Iris pigment epithelial cell (primary cell): ENCODE data around the gene FUCA1.
"Not testable (repeated sequence)": the region's sequence is repeated elsewhere in the genome, so short reads cannot be mapped to it uniquely, and the experiment has no call there.

ENCODE experiments used
- DNase-seq: peaks from one replicate; pipeline ENCODE4 v3.0.0-alpha.2; 2011; ENCODE audit warnings: low read depth

Gene FUCA1

DNA sequence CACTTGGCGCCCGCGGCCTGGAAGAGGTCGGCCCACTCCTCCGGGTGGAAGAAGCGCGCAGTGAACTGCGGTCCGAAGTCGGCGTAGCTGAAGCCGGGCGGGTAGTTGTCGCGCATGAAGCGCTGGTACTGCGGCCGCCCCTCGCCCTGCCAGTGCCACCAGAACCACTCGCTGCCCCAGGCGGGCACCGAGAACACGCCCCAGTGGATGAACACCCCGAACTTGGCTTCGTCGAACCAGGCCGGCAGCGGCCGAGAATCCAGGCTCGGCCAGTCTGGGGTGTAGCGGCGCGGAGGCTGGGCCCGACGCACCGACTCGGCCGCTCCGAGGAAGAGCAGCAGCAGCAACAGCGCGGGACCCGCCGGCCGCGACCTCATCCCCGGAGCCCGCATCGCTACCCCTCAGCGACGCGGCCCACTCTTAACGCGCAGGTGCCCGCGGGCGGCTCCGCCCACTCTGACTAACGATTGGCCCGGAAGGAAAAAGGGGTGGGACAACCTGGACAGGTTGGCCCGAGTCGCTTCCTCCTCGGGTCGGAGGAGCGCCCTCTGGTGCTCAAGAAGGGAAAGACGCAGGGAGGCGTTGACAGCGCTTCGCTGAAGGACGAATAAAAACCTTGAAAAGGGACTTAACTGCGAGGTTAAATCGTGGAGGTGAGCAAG, at the start of gene FUCA1:
TSS of gene FUCA1 (minus strand) at position 396 of the 662 bp plus-strand sequence. CDS start at position 392, 4 bp downstream.
- peak; percentile 80 for DNase-seq

DNA sequence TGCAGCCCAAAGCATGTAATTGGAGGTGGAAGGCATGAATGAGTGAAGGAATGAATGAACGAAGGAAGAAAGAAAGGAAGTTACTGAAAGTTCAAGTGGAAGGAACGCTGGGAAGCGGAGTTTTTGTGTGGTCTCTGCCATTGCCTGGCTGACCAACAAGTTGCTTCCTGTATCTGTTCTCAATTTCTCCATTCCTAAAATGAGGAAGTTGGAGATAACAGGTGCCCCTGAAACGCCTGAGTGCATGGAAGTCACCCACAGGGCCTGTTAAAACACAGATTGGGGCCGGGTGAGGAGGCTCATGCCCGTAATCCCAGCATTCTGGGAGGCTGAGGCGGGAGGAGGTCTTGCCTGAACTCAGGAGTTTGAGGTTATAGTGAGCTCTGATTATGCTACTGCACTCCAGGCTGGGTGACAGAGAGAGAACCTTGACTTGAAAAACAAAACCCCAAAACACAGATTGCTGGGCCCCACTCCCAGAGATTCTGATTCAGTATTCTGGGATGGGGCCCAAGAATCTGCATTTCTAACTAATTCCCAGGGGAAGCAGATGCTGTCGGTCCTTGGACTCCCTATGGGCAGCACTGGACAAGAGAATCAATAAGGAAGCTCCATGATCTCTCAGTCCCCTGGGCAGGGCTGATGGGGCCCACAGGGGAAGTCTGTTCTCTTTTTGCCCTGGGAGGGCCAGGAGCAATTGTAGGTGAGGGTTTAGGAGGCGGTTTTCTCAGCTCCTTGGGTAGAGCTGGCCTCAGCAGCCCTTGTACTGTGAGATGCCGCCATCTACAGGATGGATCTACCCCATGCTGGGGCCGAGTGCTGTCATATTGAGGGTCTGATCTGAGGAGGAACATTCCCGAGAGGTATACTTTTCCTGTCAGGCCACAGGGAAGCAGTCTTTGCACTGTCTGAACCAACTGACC, 48.4 kb upstream of the FUCA1 start:
- DNase-seq: peak; percentile 67

DNA sequence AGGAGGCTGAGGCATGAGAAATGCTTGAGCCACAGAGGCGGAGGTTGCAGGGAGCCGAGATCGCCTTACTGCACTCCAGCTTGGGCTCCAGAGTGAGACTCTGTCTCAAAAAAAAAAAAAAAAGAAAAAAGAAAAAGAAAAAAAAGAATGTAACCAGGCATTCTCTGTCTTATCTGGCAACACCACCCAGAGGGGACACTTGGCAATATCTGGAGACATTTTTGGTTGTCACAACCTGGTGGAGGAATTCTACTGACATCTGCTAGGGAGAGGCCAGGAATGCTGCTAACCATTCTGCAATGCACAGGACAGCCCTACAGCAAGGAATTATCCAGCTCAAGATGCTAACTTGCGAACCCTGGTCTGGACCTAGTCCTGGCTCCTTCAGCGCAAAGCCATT, 47.4 kb upstream of the FUCA1 start:
- DNase-seq: no peak

DNA sequence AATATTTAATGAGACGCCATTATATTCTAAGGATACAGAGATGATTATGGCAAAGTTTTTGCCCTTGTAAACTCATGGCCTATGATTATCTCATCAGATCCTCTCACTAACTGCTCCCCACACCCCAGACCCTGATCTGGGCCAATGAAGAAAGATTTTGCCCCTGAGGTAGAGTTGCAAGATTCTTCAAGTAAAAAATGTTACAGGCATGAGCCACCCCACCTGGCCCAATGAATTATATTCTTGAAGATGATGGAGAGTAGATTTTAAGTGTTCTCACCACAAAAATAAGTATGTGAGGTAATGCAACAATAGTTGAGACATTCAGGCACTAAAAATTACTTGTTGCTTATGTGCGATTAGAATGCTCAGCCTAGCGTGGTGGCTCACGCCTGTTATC, 46.8 kb upstream of the FUCA1 start:
- DNase-seq: no peak

DNA sequence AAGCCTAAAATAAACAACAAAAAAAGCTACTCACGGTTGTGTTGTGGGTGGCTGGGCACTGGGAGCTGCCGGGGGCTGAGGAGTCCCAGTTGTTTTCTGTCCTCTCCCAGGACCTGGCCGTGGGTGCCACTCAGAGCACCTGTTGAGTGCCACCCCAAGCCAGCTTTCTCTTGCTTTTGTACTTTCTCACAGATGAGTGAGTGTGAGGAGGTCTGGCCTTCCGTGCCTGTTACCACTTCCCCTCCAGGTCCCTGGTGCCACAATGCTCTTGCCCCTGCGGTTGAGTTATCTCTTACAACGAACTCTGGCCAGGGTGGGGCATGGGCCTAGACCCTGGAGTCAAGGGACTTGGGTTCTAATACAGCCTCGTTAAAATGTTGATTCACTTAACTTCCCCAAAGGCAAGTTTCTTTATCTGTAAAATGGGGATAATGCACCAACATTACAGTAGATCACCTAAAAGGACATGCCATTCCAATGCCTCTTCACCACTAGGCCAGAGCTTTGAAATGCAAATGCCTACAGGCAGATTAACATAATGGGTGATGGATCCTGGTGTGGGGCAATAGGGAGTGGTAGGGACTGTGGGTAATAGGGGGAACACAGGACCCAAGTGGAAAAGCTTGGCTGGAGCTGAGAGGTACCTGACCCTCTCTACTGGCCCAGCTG, 45.3 kb upstream of the FUCA1 start, which contains the start of gene CNR2:
TSS of gene CNR2 (minus strand) at position 151 of the 669 bp plus-strand sequence. CDS start 37,745 bp downstream, outside the sequence.
- DNase-seq: no peak

DNA sequence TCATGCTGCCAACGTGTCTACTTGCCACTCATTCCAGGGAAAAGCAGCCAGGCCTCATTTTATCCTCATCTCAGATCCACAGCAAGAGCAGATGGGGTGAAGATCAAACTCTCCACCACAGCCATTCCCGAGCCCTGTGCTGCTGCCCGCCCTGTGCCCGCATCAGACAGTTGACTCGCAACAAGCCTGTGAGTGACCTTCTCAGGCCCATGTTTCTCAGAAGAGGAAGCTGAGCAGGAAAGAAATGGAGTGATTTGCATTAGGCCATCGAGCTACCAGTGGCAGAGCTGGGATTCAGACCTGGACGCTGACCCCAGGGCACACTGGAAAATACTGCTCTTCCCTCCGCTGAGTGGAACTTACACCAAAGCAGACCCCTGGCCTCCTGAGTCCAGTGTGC, 43.8 kb upstream of the FUCA1 start:
- no peak for DNase-seq

DNA sequence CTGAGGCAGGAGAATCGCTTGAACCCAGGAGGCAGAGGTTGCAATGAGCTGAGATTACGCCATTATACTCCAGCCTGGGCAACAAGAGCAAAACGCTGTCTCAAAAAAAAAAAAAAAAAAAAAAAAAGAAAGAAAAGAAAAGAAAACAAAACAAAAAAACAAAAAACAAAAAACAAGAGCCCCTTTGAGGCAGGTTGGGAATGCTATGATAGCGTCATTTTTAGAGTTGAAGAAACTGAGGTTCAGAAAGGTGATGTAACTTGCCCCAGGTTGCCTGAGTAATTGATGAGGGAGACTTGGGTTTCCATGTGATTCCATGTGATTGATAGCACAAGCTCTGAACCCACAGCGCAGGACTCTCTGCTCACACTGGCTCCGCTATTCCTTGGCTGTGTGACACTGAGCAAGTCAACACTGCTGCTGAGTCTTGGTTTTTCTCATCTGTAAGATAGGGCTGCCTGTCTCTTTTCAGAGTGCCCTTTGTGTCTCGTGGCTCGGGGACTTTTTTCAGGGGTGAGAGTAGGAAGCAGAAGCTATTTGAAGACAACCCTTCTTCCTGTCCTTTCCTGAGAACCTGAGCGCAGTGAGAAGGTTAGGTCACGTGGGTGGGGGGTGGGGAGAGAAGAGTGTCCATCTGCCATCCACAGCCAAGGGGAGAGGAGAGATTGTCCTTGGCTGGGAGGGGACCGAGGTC, 42.6 kb upstream of the FUCA1 start:
- no peak for DNase-seq

DNA sequence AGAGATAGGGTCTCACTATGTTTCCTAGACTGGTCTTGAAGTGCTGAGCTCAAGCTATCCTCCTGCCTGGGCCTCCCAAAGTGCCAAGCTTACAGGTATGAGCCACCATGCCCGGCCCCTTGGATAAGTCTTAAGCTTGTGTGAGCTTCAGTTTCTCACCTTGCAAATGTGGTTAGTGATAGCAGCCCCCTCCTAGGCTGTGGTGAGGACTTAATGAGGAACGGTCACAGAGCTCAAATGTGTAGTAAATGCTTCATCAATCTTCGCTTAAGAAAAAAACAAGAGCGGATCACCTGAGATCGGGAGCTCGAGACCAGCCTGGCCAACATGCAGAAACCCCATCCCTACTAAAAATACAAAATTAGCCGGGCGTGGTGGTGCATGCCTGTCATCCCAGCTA, 42.1 kb upstream of the FUCA1 start:
- DNase-seq: no peak

DNA sequence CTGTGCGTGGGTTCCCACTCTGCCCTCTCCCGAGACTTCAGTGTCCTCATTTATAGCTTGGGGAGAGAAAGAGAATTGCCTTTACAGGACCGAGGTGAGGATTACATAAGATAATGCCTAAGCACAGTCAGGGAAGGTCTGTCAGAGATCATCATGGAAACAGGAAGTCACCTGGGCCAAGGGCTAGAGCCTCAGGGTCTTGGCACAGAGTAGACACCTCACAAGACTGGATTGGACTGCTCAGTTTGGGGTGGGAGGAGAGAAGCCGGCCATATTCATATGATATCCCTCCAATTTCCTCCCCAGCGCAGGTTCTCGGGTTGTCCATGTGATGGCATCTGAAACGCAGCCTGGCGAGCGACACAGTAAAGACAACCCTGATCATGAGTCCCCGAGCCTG, 41.3 kb upstream of the FUCA1 start:
- no peak for DNase-seq

DNA sequence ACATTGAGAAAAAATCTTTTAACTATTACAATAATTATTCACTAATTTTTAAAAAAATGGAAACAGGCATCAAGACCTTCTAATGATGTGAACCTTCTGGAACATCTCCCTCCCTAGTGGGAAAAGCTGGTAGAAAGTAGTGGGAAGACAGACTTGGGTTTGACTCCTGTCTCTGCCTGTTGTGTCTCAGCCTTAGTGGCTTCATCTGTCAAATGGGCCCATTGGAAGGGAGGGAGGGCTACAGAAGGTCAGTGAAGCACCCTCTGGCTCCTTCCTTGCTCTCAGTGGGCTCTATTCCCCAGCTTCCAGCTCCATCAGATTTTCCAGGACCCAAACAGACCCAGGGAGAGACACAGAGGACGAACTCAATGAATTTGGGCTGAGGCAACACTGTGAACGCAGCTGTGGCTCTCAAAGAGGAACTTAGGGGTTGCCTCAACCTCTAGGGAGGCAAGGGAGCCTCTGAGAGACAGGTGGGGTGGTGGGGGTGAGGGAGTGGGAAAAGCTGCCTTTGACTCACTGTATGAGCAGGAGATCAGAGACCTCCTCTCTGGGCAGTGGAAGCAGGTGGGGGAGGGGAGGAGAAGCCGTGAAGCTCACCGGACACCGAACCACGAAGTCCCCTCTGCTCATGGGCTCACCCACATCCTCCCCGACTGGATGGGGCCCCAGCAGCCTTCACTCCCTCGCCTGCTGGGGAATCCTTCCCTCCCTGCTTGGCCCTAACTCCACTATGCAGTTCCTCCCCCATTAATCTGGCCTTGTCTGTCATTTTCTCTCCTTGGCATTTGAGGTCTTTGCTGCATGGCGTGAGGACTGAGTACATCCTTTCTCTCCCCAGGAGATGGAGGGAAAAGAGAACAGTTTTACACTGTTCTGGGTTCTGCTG, 40.6 kb upstream of the FUCA1 start:
- DNase-seq: no peak

DNA sequence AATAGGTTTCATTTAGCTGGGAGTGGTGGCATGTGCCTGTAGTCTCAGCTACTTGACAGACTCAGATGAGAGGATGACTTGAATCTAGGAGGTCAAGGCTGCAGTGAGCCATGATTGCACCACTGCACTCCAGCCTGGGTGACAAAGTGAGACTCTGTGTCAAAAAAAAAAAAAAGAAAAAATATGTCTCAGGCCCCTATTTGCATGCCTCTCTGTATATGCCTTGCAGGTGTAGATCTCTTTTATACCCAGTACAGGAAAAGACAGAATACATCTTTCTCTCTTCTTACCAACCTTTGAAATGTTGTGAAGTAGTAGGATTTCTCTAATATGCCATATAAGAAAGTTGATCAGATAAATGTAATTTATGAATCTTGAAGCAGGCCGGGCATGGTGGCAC, 38.6 kb upstream of the FUCA1 start:
- DNase-seq: no peak

DNA sequence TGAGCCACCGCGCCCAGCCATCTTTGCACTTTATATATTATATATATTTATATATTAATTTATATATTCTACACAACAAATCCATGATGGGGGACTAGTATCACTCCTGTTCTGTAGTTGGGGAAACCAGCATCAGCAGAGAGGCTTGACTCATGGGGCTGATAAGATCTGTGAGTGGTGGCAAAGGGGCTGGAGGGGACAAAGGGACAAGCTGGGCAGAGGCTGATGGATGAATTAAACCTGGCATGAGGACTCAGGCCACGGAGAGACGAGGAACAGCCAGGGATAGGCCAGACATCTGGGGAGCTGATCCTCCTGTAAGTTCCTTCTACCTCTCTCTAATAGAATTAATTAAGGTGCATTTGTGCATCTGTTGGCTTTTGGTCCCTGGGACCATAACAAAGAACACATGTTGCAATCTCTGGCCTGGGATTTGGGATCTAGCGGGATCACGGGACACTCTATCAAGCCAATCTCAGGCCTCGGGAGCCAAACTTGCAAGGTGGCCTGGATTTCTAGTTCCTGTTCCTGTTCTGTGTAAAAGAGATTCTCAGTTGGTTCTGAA, 37.5 kb upstream of the FUCA1 start:
- no peak for DNase-seq

DNA sequence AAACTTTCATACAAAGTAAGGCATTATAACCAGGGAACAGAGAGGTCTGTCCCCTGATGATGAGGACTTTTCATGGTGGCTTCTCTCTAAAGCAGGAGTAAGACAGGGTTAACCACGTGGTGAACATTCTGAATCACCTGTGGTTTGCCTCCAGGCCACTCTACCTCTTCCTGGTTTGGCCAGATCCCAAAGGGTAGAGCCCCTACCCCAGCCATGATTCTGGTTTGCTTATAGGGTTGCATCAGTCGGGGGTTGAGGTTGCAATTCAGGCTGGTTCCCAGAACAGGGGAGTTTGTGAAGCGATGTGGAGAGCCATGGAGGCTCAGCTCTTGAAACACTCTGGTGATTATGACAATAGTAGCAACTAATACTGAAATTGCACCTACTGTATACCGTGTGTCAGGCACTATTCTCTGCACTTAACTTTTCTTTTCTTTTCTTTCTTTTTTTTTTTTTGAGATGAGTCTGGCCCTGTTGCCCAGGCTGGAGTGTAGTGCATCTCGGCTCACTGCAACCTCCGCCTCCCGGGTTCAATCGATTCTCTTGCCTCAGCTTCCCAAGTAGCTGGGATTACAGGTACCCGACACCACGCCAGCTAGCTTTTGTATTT, 36.8 kb upstream of the FUCA1 start:
- DNase-seq: no peak

DNA sequence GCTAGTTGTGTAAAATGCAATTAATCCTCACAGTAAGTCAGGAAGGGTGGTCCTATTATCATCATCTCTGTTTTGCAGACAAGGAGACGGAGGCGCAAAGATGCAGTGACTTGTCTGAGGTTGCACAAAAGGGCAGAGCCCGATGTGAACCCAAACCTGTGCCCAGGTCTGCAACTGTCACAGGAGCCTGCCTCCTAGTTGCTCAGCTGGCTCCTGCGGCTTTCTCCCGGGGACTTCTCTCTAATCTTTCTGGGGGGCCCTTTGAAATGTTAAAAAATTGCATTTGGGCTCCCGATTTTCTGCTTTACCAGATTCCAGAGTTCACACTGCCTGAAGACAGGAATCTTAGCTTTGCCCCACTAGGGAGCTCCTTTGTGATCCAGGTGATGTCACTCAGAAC, 35.7 kb upstream of the FUCA1 start:
- no peak for DNase-seq

DNA sequence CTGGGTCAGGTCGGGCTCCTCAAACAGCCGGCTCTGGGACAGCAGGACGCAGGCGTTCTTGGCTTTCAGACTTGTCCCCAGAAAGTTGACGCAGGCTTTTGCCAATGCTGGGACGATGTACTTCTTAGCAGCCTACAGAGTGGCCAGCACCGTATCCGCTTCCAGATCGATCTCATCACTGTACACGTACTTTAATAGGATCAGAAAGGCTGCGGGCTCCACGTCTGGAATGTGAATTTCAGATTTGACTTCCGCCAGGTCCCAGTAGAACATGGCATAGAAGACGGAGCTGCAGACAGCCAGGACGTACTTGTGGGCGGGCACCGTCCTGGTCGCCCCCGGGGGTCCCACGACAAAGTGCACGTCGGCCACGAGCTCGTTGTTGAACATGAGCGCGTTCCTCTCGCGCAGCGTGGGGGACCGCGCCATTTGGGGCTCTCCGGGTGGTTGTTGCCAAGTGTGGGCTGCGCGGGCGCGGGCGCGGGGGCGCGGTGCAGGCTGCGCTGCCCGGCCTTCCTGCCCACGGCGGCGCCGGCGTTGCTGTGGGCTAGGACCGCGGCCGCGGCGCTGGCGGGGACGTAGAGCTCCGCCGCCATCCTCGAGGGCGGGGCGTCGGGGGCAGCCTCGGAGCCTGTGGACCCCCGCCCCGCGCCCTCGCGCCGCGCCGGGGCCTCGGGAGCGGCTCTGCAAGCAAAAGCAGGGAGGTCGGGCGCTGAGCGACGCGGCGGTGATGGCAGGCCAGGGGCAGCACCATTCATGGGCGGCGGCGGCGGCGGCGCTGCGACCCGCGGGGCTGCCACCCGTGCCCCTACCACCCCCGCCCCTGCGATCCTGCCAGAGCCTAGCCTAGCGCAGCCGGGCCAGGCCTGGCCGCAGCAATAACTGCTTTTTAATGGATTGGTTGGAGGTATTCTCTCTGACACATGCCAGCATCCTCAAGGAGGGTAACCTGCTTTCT, 34.5 kb upstream of the FUCA1 start:
- no peak for DNase-seq

DNA sequence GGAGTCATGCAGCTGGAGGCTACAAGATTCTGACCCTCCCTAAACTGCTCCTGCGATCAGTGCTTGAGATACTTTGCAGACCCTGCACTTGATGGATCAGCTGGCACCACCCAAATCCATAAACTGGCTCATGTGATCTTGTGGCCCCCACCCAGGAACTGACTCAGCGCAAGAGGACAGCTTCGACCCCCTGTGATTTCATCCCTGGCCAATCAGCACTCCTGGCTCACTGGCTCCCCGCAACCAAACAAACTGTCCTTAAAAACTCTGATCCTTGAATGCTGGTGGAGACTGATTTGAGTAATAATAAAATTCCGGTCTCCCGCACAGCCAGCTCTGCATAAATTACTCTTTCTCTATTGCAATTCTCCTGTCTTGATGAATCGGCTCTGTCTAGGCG, 31.9 kb upstream of the FUCA1 start:
- DNase-seq: not testable (repeated sequence)

DNA sequence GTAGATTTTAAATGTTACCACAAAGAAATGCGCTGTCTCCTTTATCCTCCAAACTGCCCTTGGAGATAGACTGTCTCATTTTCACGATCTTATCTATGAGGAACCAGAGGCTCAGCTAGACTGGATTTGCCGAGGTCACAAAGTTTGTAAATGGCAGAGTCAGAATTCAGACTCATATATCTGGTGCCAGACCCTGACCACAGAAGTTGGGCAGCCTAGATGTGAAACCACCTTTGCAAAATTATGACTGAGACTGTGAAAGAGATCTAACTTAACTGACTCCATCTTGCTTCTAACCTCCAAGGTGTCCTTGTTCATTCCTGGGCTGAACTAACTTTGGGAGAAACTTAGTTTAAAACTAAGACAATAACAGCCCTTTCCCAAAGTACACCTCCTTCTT, 31.0 kb upstream of the FUCA1 start:
- no peak for DNase-seq

DNA sequence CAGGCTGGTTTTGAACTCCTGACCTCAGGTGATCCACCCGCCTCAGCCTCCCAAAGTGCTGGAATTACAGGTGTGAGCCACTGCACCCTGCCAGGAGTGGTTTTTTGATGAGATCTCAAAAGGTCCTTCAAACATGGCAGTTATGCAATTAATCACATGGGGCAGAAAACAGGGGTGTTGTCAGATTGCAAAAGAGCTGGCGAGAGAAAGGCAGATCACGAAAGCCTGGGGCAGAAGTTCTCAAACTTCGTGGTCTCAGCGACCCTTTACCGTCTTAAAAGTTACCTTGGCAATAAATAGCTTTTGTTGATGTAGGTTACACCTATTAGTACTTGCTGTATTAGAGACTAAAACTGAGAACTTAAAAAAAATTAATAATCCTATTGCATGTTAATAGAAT, 29.0 kb upstream of the FUCA1 start:
- DNase-seq: no peak

DNA sequence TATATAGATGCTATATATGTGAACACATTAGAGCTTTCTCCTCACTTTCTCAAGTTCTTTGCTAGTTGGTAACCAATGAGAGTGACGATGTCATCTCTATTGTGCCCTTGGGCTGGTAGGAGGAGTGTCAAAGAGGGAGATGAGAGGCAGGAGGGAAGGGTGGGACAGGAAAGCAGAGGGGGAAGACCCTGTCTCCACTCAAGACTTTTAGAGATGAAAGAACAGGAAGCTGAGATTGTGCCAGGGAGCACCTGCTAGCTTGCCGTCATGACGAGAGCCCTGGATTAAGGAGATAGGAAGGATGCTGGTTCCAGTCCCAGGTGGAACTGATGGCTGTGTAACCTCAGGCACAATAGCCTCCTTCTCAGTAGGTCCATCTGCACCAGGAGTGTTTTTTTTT, 28.4 kb upstream of the FUCA1 start:
- no peak for DNase-seq
